Thyroid gland (tissue), 4 donors: ENCODE data around the gene NLRP5. TPM values are rescaled to one million over a fixed set of nuclear protein-coding genes. Genes with fewer than 3 reads are reported as not detected.

Experiments used
- DNase-seq, 2 donors: peaks; one replicate each; pipeline ENCODE4 v3.0.0-alpha.2; 2019
- H3K27ac ChIP-seq, 3 donors: fragments of 200-600 bp; sonication (generic); 1 replicate in 2 of 3; 2 replicates in 1 of 3; pipeline ENCODE4 v1.5.1; 2016 to 2019; ENCODE audit warnings: mild to moderate bottlenecking in 1 of 3, moderate library complexity in 1 of 3
- H3K27me3 ChIP-seq: fragments of 200-600 bp; sonication (generic); one replicate; pipeline ENCODE4 v1.5.1; 2019
- H3K36me3 ChIP-seq, 2 donors: fragments of 200-600 bp; sonication (generic); one replicate each; pipeline ENCODE4 v1.5.1; 2016 to 2019
- H3K4me1 ChIP-seq, 2 donors: fragments of 200-600 bp; sonication (generic); one replicate each; pipeline ENCODE4 v1.5.1; 2017 to 2019
- H3K4me3 ChIP-seq, 3 donors: fragments of 200-600 bp; sonication (generic); replicated peaks in 1 of 3; 1 replicate in 2 of 3; 2 replicates in 1 of 3; pipeline ENCODE4 v1.5.1; 2016; ENCODE audit warnings: mild to moderate bottlenecking in 1 of 3
- H3K9me3 ChIP-seq: fragments of 200-600 bp; sonication (generic); one replicate; pipeline ENCODE4 v1.5.1; 2017
- CTCF ChIP-seq, 6 experiments: fragments of 200-600 bp in 3 of 6; fragments of 450-650 bp in 3 of 6; sonication (generic) in 3 of 6; IDR thresholded peaks; one replicate each; pipeline ENCODE4 v1.5.1; 2016 to 2019; ENCODE audit warnings: antibody characterized with exemption in 6 of 6, mild to moderate bottlenecking in 2 of 6, inconsistent platforms in 1 of 6, moderate library complexity in 1 of 6
- POLR2A ChIP-seq, 2 donors: fragments of 450-650 bp; IDR thresholded peaks; one replicate each; pipeline ENCODE4 v1.6.1; 2017; ENCODE audit warnings: antibody characterized with exemption in 2 of 2, mild to moderate bottlenecking in 2 of 2, moderate library complexity in 1 of 2
- WGBS, 2 donors: methylation state at CpG; one replicate each; pipeline ENCODE4 v1.1.5; 2017; 5-methylcytosine and 5-hydroxymethylcytosine counted together
- intact Hi-C: fragments of 100-400 bp; cut with DNase I; formaldehyde crosslinking; loops from one replicate; pipeline ENCODE4 v1.15.1; 2023
- total RNA-seq, 4 donors: library from RNA; depleted of rRNA; stranded (reverse); fragments of >200 nt; gene quantifications; one replicate each; pipeline ENCODE4 v1.2.3, GENCODE V29; 2016

The NLRP5 gene
- total RNA-seq, 4 donors from 2014 or later = not detected

- Histone ChIP-seq H3K9me3 (no peaks in the 10 kb centered on the region), H3K27me3 (no peaks in the 10 kb centered on the region), H3K4me1 (no peaks in the 10 kb centered on the region), H3K36me3 (no peaks in the 10 kb centered on the region), H3K4me3 (no peak overlapping the region), H3K27ac (no peak overlapping the region)
- 87 to 96% methylated on average over 4 of the region's 4 CpGs for WGBS, 2 donors
- no peak for DNase-seq
- intact Hi-C loops = no loop called here
- no peak for TF ChIP-seq CTCF (IDR thresholded peaks at IDR 0.05)
- no peak for TF ChIP-seq POLR2A (IDR thresholded peaks at IDR 0.05)
Measured at GRCh38 chr19:55958356-55958755, 28.2 kb upstream of the NLRP5 start.

- no peaks in the 10 kb centered on the region for H3K4me1 ChIP-seq
- DNase-seq = no peak
- H3K9me3 ChIP-seq = no peaks in the 10 kb centered on the region
- H3K4me3 ChIP-seq = no peak overlapping the region
- no peak for TF ChIP-seq POLR2A (IDR thresholded peaks at IDR 0.05)
- no peak overlapping the region for H3K27ac ChIP-seq
- no peaks in the 10 kb centered on the region for H3K36me3 ChIP-seq
- no peaks in the 10 kb centered on the region for H3K27me3 ChIP-seq
- intact Hi-C loops = no loop called here
- 85 to 88% methylated on average over 6 of the region's 6 CpGs for WGBS, 2 donors
Measured at GRCh38 chr19:55959996-55960675, 26.4 kb upstream of the NLRP5 start.

- H3K36me3 ChIP-seq = no peaks in the 10 kb centered on the region
Measured at GRCh38 chr19:55962186-55962585, 24.4 kb upstream of the NLRP5 start.

GRCh38 chr19:55973982-55974381 is 12.6 kb upstream of the NLRP5 start:
- Histone ChIP-seq H3K27me3 (no peaks in the 10 kb centered on the region), H3K4me3 (no peak overlapping the region), H3K27ac (no peak overlapping the region), H3K36me3 (no peaks in the 10 kb centered on the region), H3K4me1 (no peaks in the 10 kb centered on the region), H3K9me3 (no peaks in the 10 kb centered on the region)
- TF ChIP-seq CTCF (IDR thresholded peaks at IDR 0.05) (no peak), POLR2A (IDR thresholded peaks at IDR 0.05) (no peak)
- no peak for DNase-seq
- intact Hi-C loops = no loop called here
- WGBS, 2 donors = 44 to 51% methylated on average over 3 of the region's 3 CpGs

More at GRCh38 chr19:55962186-55962585, 24.4 kb upstream of the NLRP5 start:
- WGBS, 2 donors = 92 to 95% methylated on average over 10 of the region's 10 CpGs
- Histone ChIP-seq H3K4me3 (no peak overlapping the region), H3K4me1 (no peaks in the 10 kb centered on the region), H3K9me3 (no peaks in the 10 kb centered on the region), H3K27ac (no peak overlapping the region), H3K27me3 (no peaks in the 10 kb centered on the region)
- TF ChIP-seq CTCF (IDR thresholded peaks at IDR 0.05) (no peak), POLR2A (IDR thresholded peaks at IDR 0.05) (no peak)
- DNase-seq = no peak
- intact Hi-C loops = no loop called here

- H3K27ac ChIP-seq = no peak overlapping the region
- DNase-seq = no peak
- 73 to 79% methylated on average over 9 of the region's 9 CpGs for WGBS, 2 donors
- no peaks in the 10 kb centered on the region for H3K27me3 ChIP-seq
- no peaks in the 10 kb centered on the region for H3K9me3 ChIP-seq
- no peak overlapping the region for H3K4me3 ChIP-seq
- TF ChIP-seq POLR2A (IDR thresholded peaks at IDR 0.05) (no peak), CTCF (IDR thresholded peaks at IDR 0.05) (no peak)
- intact Hi-C loops = no loop called here
- no peaks in the 10 kb centered on the region for H3K4me1 ChIP-seq
- no peaks in the 10 kb centered on the region for H3K36me3 ChIP-seq
Measured at GRCh38 chr19:55980415-55980814, 6.2 kb upstream of the NLRP5 start.
